Heart right ventricle (tissue), 16 donors: ENCODE measurements around the gene MCTP1. TPM values are rescaled to one million over a fixed set of nuclear protein-coding genes. Genes with fewer than 3 reads are reported as not detected.

Experiments
- ATAC-seq, 8 donors: fragments of 200-7000 bp; cut with Tn5 transposase; one replicate each; pipeline ENCODE4 v1.9.1; 2020; ENCODE audit warnings: mild to moderate bottlenecking in 8 of 8, moderate library complexity in 8 of 8, moderate number of reproducible peaks in 1 of 8
- DNase-seq, 2 donors: peaks; one replicate each; pipeline ENCODE4 v3.0.0-alpha.2; 2020
- H3K27ac ChIP-seq, 10 donors: fragments of 200-600 bp; sonication (generic) in 2 of 10; one replicate each; pipeline versions ENCODE4 v1.5.0 to v1.8.0; 2020 to 2022; ENCODE audit warnings: mild to moderate bottlenecking in 3 of 10
- H3K27me3 ChIP-seq, 7 donors: fragments of 200-600 bp; one replicate each; pipeline ENCODE4 v1.8.0; 2021 to 2022; ENCODE audit warnings: mild to moderate bottlenecking in 2 of 7
- H3K36me3 ChIP-seq, 9 donors: fragments of 200-600 bp; sonication (generic) in 1 of 9; one replicate each; pipeline versions ENCODE4 v1.5.0 to v1.8.0; 2020 to 2022; ENCODE audit warnings: mild to moderate bottlenecking in 2 of 9
- H3K4me1 ChIP-seq, 9 donors: fragments of 200-600 bp; sonication (generic) in 1 of 9; one replicate each; pipeline versions ENCODE4 v1.5.0 to v1.8.0; 2020 to 2022; ENCODE audit warnings: mild to moderate bottlenecking in 4 of 9
- H3K4me3 ChIP-seq, 10 donors: fragments of 200-600 bp; sonication (generic) in 2 of 10; one replicate each; pipeline versions ENCODE4 v1.5.0 to v1.8.0; 2020 to 2022; ENCODE audit warnings: mild to moderate bottlenecking in 7 of 10, moderate library complexity in 2 of 10
- H3K9me3 ChIP-seq, 11 donors: fragments of 200-600 bp in 10 of 11; sonication (generic) in 2 of 11; one replicate each; pipeline versions ENCODE4 v1.5.0 to v1.8.0; 2013 to 2022; ENCODE audit warnings: mild to moderate bottlenecking in 2 of 11, control low read depth in 1 of 11, moderate library complexity in 1 of 11
- CTCF ChIP-seq, 9 donors: fragments of 200-600 bp; sonication (generic) in 2 of 9; IDR thresholded peaks; one replicate each; pipeline versions ENCODE4 v1.5.0 to v1.8.0; 2021 to 2022; ENCODE audit warnings: antibody characterized with exemption in 9 of 9, mild to moderate bottlenecking in 5 of 9, moderate library complexity in 1 of 9
- WGBS, 2 donors: extraction: QIAGEN DNeasy Blood & Tissue Kit; methylation state at CpG; one replicate each; pipeline ENCODE4 v1.1.7; 2013; ENCODE audit warnings: inconsistent platforms in 1 of 2; 5-methylcytosine and 5-hydroxymethylcytosine counted together
- intact Hi-C, 10 donors: fragments of 100-400 bp; cut with DNase I; formaldehyde crosslinking; loops; one replicate each; pipeline versions ENCODE4 v1.11.1 to v1.14.2; 2022
- polyA plus RNA-seq, 2 donors: library from polyadenylated mRNA; stranded (reverse); fragments of 200-250 nt; gene quantifications; one replicate each; pipeline ENCODE4 v1.2.3, GENCODE V29; 2013
- total RNA-seq, 10 donors: library from RNA; stranded (reverse); fragmentation: NEBNext Ultra II Directional in 3 of 10; extraction: Animal tissue kit (Norgen Biotek cat#: 25700) in 3 of 10; gene quantifications; one replicate each; pipeline versions ENCODE4 v1.2.1 to v1.2.4, GENCODE V29; 2021 to 2023
- donor health status: Arrhythmogenic right ventricular cardiomyopathy.
- donor health status: ischemic (EF 13 %, LVEDD 7.1; RV severe dilation, severe dysfunction).
- donor health status: healthy with polysubstance abuse.
- donor health status: DM: no; HTN: yes; CAD: no.
- donor health status: DM: no; HTN: no; CAD: no.
- donor health status: ischemic (EF 25% LVEDD 6.9; RV normal size, moderate dysfunction).
- donor health status: ischemic (EF 25% LVEDD 5.7; RV mildly dilated, moderate dysfunction).
- donor health status: healthy.
- donor health status: DM: yes; HTN: yes; CAD: no.
- donor health status: Ischemic cardiomyopathy.
- donor health status: ischemic (EF 35%, LVEDD 5.7; RV mildly dilated, moderate dysfunction).
- donor health status: nonischemic (EF 11% LVEDD 7.7; RV severe dilation, severe dysfunction).
- donor health status: DM: yes; HTN: yes; CAD: no.
- donor health status: PGD.
- donor health status: ischemic (EF 29% LVEDD 5.4; RV normal size, mild dysfunction).
- donor health status: nonischemic (EF 23%, LVEDD 6.1; RV moderate dilation, normal function).

The MCTP1 gene
- total and polyA plus RNA-seq, 12 donors = 1.3 to 19.7 (median 5.3) TPM

GRCh38 chr5:95152535-95152934, 132.4 kb downstream of the MCTP1 start:
- Histone ChIP-seq H3K27me3 (no peaks in the 10 kb centered on the region), H3K27ac (peak overlapping the region in 4 of 10 donors; percentile 18 to 51 (median 37)), H3K36me3 (no peaks in the 10 kb centered on the region), H3K9me3 (peaks cover 0 to 11% (median 3%) of the 10 kb centered on the region in 11 donors), H3K4me3 (peak overlapping the region in 1 of 10 donors; percentile 5), H3K4me1 (peaks cover 0 to 17% (median 4%) of the 10 kb centered on the region in 9 donors)
- intact Hi-C loops = no loop called here
- ATAC-seq = no peak
- DNase-seq = no peak
- 61 to 76% methylated on average over 2 of the region's 2 CpGs for WGBS, 2 donors
- no peak for TF ChIP-seq CTCF (IDR thresholded peaks at IDR 0.05)

GRCh38 chr5:95152131-95152530, 132.8 kb downstream of the MCTP1 start:
- ATAC-seq = no peak
- H3K27ac ChIP-seq = peak overlapping the region in 2 of 10 donors; percentile 32 to 42
- no peak for DNase-seq
- H3K4me1 ChIP-seq = peaks cover 0 to 17% (median 4%) of the 10 kb centered on the region in 9 donors
- intact Hi-C loops = no loop called here
- WGBS, 2 donors = 46 to 53% methylated on average over 1 of the region's 1 CpG
- no peaks in the 10 kb centered on the region for H3K36me3 ChIP-seq
- no peak overlapping the region for H3K4me3 ChIP-seq
- TF ChIP-seq CTCF (IDR thresholded peaks at IDR 0.05) = no peak
- peaks cover 0 to 15% (median 3%) of the 10 kb centered on the region in 11 donors for H3K9me3 ChIP-seq
- no peaks in the 10 kb centered on the region for H3K27me3 ChIP-seq

GRCh38 chr5:95151694-95152093, 133.2 kb downstream of the MCTP1 start:
- H3K36me3 ChIP-seq = no peaks in the 10 kb centered on the region

GRCh38 chr5:95149387-95149786, 135.5 kb downstream of the MCTP1 start:
- H3K9me3 ChIP-seq = peaks cover 0 to 24% (median 3%) of the 10 kb centered on the region in 11 donors

More at GRCh38 chr5:95151694-95152093, 133.2 kb downstream of the MCTP1 start:
- no peak for TF ChIP-seq CTCF (IDR thresholded peaks at IDR 0.05)
- H3K9me3 ChIP-seq = peaks cover 0 to 20% (median 3%) of the 10 kb centered on the region in 11 donors
- intact Hi-C loops = loop anchor here in 1 of 10 donors (1.0 kb wide), 1 partner anchor 9 kb away; no protein-coding TSS in a partner anchor
- no peak for DNase-seq
- H3K4me1 ChIP-seq = peaks cover 0 to 17% (median 4%) of the 10 kb centered on the region in 9 donors
- no peaks in the 10 kb centered on the region for H3K27me3 ChIP-seq
- WGBS, 2 donors = 57 to 86% methylated on average over 4 of the region's 4 CpGs
- ATAC-seq = no peak
- H3K27ac ChIP-seq = no peak overlapping the region
- no peak overlapping the region for H3K4me3 ChIP-seq

More at GRCh38 chr5:95149387-95149786, 135.5 kb downstream of the MCTP1 start:
- ATAC-seq = no peak
- WGBS, 2 donors = 83 to 96% methylated on average over 4 of the region's 4 CpGs
- no peak for TF ChIP-seq CTCF (IDR thresholded peaks at IDR 0.05)
- Histone ChIP-seq H3K4me1 (peaks cover 0 to 17% (median 4%) of the 10 kb centered on the region in 9 donors), H3K36me3 (no peaks in the 10 kb centered on the region), H3K27me3 (no peaks in the 10 kb centered on the region), H3K4me3 (no peak overlapping the region), H3K27ac (no peak overlapping the region)
- DNase-seq = no peak
- intact Hi-C loops = no loop called here
